WTC11 (cell line): ENCODE measurements around the gene FER. TPM values are rescaled to one million over a fixed set of nuclear protein-coding genes. Genes with fewer than 3 reads are reported as not detected.

Source experiments
- ATAC-seq: fragments of 200-7000 bp; cut with Tn5 transposase; 2 replicates; pipeline ENCODE4 v1.10.0; 2021; ENCODE audit warnings: mild to moderate bottlenecking, moderate library complexity
- CTCF ChIA-PET: fragments of 300-600 bp; sonication (Branson Sonifier 250); formaldehyde crosslinking; loops from one replicate; lab custom pipeline; 2021; ENCODE audit warnings: antibody characterized with exemption; lab: Charles Lee
- POLR2A ChIA-PET: fragments of 350-600 bp; sonication (Branson Sonifier 250); formaldehyde crosslinking; loops from one replicate; lab custom pipeline; 2021; ENCODE audit warnings: antibody characterized with exemption; lab: Charles Lee
- DNase-seq: peaks from one replicate; pipeline ENCODE4 v3.0.0; 2021; ENCODE audit warnings: low spot score
- H3K27ac Mint-ChIP-seq: 2 replicates; pipeline ENCODE4 v1.8.0; 2021; ENCODE audit warnings: mixed read lengths
- H3K27me3 Mint-ChIP-seq: 2 replicates; pipeline ENCODE4 v1.8.0; 2021; ENCODE audit warnings: low read depth, mild to moderate bottlenecking, moderate library complexity, mixed read lengths
- H3K36me3 Mint-ChIP-seq: 2 replicates; pipeline ENCODE4 v1.8.0; 2021; ENCODE audit warnings: mixed read lengths
- H3K4me1 Mint-ChIP-seq: 2 replicates; pipeline ENCODE4 v1.8.0; 2022; ENCODE audit warnings: mixed read lengths
- H3K4me3 Mint-ChIP-seq: 2 replicates; pipeline ENCODE4 v1.8.0; 2021; ENCODE audit warnings: mild to moderate bottlenecking, moderate library complexity, mixed read lengths
- H3K9me3 Mint-ChIP-seq: 2 replicates; pipeline ENCODE4 v1.8.0; 2021; ENCODE audit warnings: mixed read lengths
- ATF1 ChIP-seq: sonication (generic); formaldehyde crosslinking; IDR thresholded peaks from 2 replicates; pipeline ENCODE4 v1.8.1; 2023; ENCODE audit warnings: mild to moderate bottlenecking, moderate library complexity, missing genetic modification reagents
- CTCF ChIP-seq: fragments of 200-600 bp; IDR thresholded peaks from 2 replicates; pipeline ENCODE4 v1.8.0; 2022; ENCODE audit warnings: antibody characterized with exemption
- ELF4 ChIP-seq: sonication (generic); formaldehyde crosslinking; IDR thresholded peaks from 2 replicates; pipeline ENCODE4 v1.8.1; 2022; ENCODE audit warnings: low read depth, mild to moderate bottlenecking, moderate library complexity, missing genetic modification reagents
- ETV6 ChIP-seq: sonication (generic); formaldehyde crosslinking; IDR thresholded peaks from 2 replicates; pipeline ENCODE4 v1.8.1; 2022; ENCODE audit warnings: mild to moderate bottlenecking, missing genetic modification reagents
- FOXP4 ChIP-seq: sonication (generic); formaldehyde crosslinking; IDR thresholded peaks from 2 replicates; pipeline ENCODE4 v1.8.0; 2022; ENCODE audit warnings: mild to moderate bottlenecking, missing genetic modification reagents
- GTF2I ChIP-seq: fragments of 250-450 bp; sonication (Bioruptor Pico); conservative IDR thresholded peaks from 2 replicates; pipeline ENCODE4 v1.4.0; 2021; ENCODE audit warnings: mild to moderate bottlenecking
- IRF1 ChIP-seq: sonication (generic); formaldehyde crosslinking; IDR thresholded peaks from 2 replicates; pipeline ENCODE4 v1.8.0; 2023; ENCODE audit warnings: missing genetic modification reagents
- IRF2 ChIP-seq: sonication (generic); formaldehyde crosslinking; IDR thresholded peaks from 2 replicates; pipeline ENCODE4 v1.8.0; 2022; ENCODE audit warnings: low read depth, missing genetic modification reagents, borderline replicate concordance
- JUN ChIP-seq: sonication (generic); formaldehyde crosslinking; IDR thresholded peaks from 2 replicates; pipeline ENCODE4 v1.8.0; 2023; ENCODE audit warnings: mild to moderate bottlenecking, missing genetic modification reagents
- MLX ChIP-seq: sonication (generic); formaldehyde crosslinking; IDR thresholded peaks from 2 replicates; pipeline ENCODE4 v1.8.1; 2023; ENCODE audit warnings: mild to moderate bottlenecking, missing genetic modification reagents, moderate library complexity
- NFYB ChIP-seq: sonication (generic); formaldehyde crosslinking; conservative IDR thresholded peaks from 2 replicates; pipeline ENCODE4 v1.8.0; 2022; ENCODE audit warnings: low read depth, missing genetic modification reagents
- NR2C2 ChIP-seq: sonication (generic); formaldehyde crosslinking; IDR thresholded peaks from 2 replicates; pipeline ENCODE4 v1.8.0; 2022; ENCODE audit warnings: mild to moderate bottlenecking, missing genetic modification reagents
- PREB ChIP-seq: sonication (generic); formaldehyde crosslinking; IDR thresholded peaks from 2 replicates; pipeline ENCODE4 v1.8.1; 2022; ENCODE audit warnings: mild to moderate bottlenecking, missing genetic modification reagents, moderate library complexity, borderline replicate concordance
- RELA ChIP-seq: sonication (generic); formaldehyde crosslinking; IDR thresholded peaks from 2 replicates; pipeline ENCODE4 v1.8.1; 2022; ENCODE audit warnings: missing genetic modification reagents, mild to moderate bottlenecking, borderline replicate concordance
- SOX15 ChIP-seq: fragments of 250-450 bp; sonication (Bioruptor Pico); IDR thresholded peaks from 2 replicates; pipeline ENCODE4 v1.9.0; 2021; ENCODE audit warnings: mild to moderate bottlenecking
- TP53 ChIP-seq: sonication (generic); formaldehyde crosslinking; IDR thresholded peaks from 2 replicates; pipeline ENCODE4 v1.8.1; 2023; ENCODE audit warnings: mild to moderate bottlenecking, missing genetic modification reagents
- ZNF138 ChIP-seq: sonication (generic); formaldehyde crosslinking; conservative IDR thresholded peaks from 2 replicates; pipeline ENCODE4 v1.8.1; 2022; ENCODE audit warnings: mild to moderate bottlenecking, moderate library complexity, missing genetic modification reagents
- ZNF232 ChIP-seq: sonication (generic); formaldehyde crosslinking; IDR thresholded peaks from 2 replicates; pipeline ENCODE4 v1.8.0; 2022; ENCODE audit warnings: mild to moderate bottlenecking, missing genetic modification reagents
- ZNF423 ChIP-seq: fragments of 250-450 bp; sonication (Bioruptor Pico); IDR thresholded peaks from 2 replicates; pipeline ENCODE4 v2.1.2; 2022; ENCODE audit warnings: mild to moderate bottlenecking, moderate library complexity
- total RNA-seq: library from RNA; stranded (reverse); gene quantifications from 3 replicates; pipeline ENCODE4 v1.2.3, GENCODE V29; 2021
- TF ChIP-seq, protein P1 (sequence below): sonication (generic); formaldehyde crosslinking; IDR thresholded peaks from 2 replicates; pipeline ENCODE4 v1.8.1; 2022; ENCODE audit warnings: mild to moderate bottlenecking, moderate library complexity, missing genetic modification reagents
- TF ChIP-seq, protein P2 (sequence below): sonication (generic); formaldehyde crosslinking; conservative IDR thresholded peaks from 2 replicates; pipeline ENCODE4 v1.8.1; 2022; ENCODE audit warnings: mild to moderate bottlenecking, missing genetic modification reagents
- TF ChIP-seq, protein P3 (sequence below): sonication (generic); formaldehyde crosslinking; IDR thresholded peaks from 2 replicates; pipeline ENCODE4 v1.8.0; 2022; ENCODE audit warnings: mild to moderate bottlenecking, missing genetic modification reagents

Gene FER
- total RNA-seq, 1 experiment from 2014 or later, result 13.8 TPM

DNA sequence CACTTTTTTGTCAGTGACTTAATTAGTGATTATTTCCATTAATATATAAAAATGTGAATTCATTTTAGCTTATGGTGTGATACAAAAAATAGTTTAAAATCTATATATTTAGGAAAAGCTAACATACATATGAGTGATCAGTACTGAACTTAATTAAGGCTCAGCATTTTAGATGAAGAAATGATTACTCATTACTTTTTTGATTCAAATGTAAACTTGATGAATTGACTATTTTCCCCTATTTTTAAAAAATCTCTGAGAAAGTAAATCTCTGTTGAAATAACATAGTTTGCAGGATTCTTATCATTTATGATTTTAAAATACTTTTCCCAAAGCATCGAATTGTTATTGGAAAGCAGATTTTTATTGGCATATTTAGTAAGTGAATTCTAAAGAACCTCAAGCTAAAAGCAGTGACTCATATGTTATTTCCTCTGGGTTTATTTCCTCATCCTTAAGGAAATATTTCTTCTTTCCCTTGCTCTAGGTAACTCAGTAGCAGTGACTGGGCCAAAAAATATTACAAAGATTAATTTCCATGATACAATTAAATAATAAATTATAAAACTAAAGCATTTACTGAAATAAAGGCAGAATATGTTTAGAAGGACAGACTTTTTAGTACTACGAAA lies 290.6 kb downstream of the FER start (continued):
- no peak for TF ChIP-seq PREB (CRISPR knock-in tag)

GRCh38 chr5:109041317-109041716 lies 293.6 kb downstream of the FER start:
- Mint-ChIP-seq H3K27ac (no peak overlapping the region), H3K4me3 (no peak overlapping the region), H3K9me3 (no peaks in the 10 kb centered on the region), H3K4me1 (no peaks in the 10 kb centered on the region), H3K27me3 (no peaks in the 10 kb centered on the region), H3K36me3 (no peaks in the 10 kb centered on the region)
- no peak for ATAC-seq
- TF ChIP-seq ZNF138 (CRISPR knock-in tag), result no peak
- TF ChIP-seq MLX, result no peak
- no peak for TF ChIP-seq CTCF
- TF ChIP-seq ETV6 (CRISPR knock-in tag), result no peak
- TF ChIP-seq, protein P1, sequence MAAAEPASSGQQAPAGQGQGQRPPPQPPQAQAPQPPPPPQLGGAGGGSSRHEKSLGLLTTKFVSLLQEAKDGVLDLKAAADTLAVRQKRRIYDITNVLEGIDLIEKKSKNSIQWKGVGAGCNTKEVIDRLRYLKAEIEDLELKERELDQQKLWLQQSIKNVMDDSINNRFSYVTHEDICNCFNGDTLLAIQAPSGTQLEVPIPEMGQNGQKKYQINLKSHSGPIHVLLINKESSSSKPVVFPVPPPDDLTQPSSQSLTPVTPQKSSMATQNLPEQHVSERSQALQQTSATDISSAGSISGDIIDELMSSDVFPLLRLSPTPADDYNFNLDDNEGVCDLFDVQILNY (CRISPR knock-in tag), result no peak
- no peak for TF ChIP-seq NR2C2
- DNase-seq, result no peak
- CTCF ChIA-PET, result no interaction called here
- POLR2A ChIA-PET, result no interaction called here

- no peak for DNase-seq
- Mint-ChIP-seq H3K27ac (no peak overlapping the region), H3K27me3 (no peaks in the 10 kb centered on the region)
- TF ChIP-seq JUN (CRISPR knock-in tag) (no peak), NFYB (CRISPR knock-in tag) (no peak), TP53 (no peak), ELF4 (CRISPR knock-in tag) (no peak), FOXP4 (no peak), GTF2I (CRISPR knock-in tag) (no peak), ZNF423 (no peak), RELA (CRISPR knock-in tag) (no peak), IRF1 (no peak), SOX15 (CRISPR knock-in tag) (no peak), ZNF232 (CRISPR knock-in tag) (no peak), ATF1 (CRISPR knock-in tag) (no peak), IRF2 (CRISPR knock-in tag) (no peak), ZNF138 (CRISPR knock-in tag) (no peak)
- TF ChIP-seq, protein P2, sequence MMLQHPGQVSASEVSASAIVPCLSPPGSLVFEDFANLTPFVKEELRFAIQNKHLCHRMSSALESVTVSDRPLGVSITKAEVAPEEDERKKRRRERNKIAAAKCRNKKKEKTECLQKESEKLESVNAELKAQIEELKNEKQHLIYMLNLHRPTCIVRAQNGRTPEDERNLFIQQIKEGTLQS (CRISPR knock-in tag), result no peak
- TF ChIP-seq, protein P3, sequence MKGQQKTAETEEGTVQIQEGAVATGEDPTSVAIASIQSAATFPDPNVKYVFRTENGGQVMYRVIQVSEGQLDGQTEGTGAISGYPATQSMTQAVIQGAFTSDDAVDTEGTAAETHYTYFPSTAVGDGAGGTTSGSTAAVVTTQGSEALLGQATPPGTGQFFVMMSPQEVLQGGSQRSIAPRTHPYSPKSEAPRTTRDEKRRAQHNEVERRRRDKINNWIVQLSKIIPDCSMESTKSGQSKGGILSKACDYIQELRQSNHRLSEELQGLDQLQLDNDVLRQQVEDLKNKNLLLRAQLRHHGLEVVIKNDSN (CRISPR knock-in tag), result no peak
Measured at GRCh38 chr5:109045710-109046109, 298.0 kb downstream of the FER start.

More at GRCh38 chr5:109045710-109046109, 298.0 kb downstream of the FER start:
- CTCF ChIA-PET, result no interaction called here
- ATAC-seq, result no peak
- no peaks in the 10 kb centered on the region for H3K36me3 Mint-ChIP-seq
- POLR2A ChIA-PET, result no interaction called here
- no peaks in the 10 kb centered on the region for H3K4me1 Mint-ChIP-seq
- H3K4me3 Mint-ChIP-seq, result no peak overlapping the region
- H3K9me3 Mint-ChIP-seq, result no peaks in the 10 kb centered on the region
